Stimulated activated naive CD8-positive, alpha-beta T cell treated with anti-CD3 and anti-CD28 coated beads, Interleukin-15, amount 100 ng/mL, for 72 hours (primary cell): Measurements from ENCODE around the gene B3GNT4.
"Not testable (repeated sequence)": the region's sequence is repeated elsewhere in the genome, so short reads cannot be mapped to it uniquely, and the experiment has no call there.

Experiments
- ATAC-seq: fragments of 150-1000 bp; cut with Tn5 transposase; 2 replicates; pipeline ENCODE4 v1.10.0; 2021; ENCODE audit warnings: mild to moderate bottlenecking, moderate library complexity
- DNase-seq, 2 donors: peaks; one replicate each; pipeline ENCODE4 v3.0.0; 2021 to 2022
- H3K27ac Mint-ChIP-seq, 2 donors: one replicate each; pipeline ENCODE4 v1.8.0; 2022; ENCODE audit warnings: mild to moderate bottlenecking in 2 of 2, mixed read lengths in 2 of 2, moderate library complexity in 2 of 2
- H3K27me3 Mint-ChIP-seq: one replicate; pipeline ENCODE4 v1.8.0; 2022; ENCODE audit warnings: mixed read lengths
- H3K4me1 Mint-ChIP-seq: one replicate; pipeline ENCODE4 v1.8.0; 2022; ENCODE audit warnings: mild to moderate bottlenecking, mixed read lengths
- H3K4me3 Mint-ChIP-seq, 2 donors: one replicate each; pipeline ENCODE4 v1.8.0; 2022; ENCODE audit warnings: mild to moderate bottlenecking in 2 of 2, mixed read lengths in 2 of 2, moderate library complexity in 1 of 2
- H3K9me3 Mint-ChIP-seq, 2 donors: one replicate each; pipeline ENCODE4 v1.8.0; 2022; ENCODE audit warnings: mixed read lengths in 2 of 2

The B3GNT4 gene

GRCh38 chr12:122227341-122227740 lies 23.8 kb downstream of the B3GNT4 start:
- DNase-seq (peak; percentile 52 to 58), ATAC-seq (peak; percentile 19)
- peaks cover 47% of the 10 kb centered on the region for H3K4me1 Mint-ChIP-seq

GRCh38 chr12:122228092-122228491 lies 24.6 kb downstream of the B3GNT4 start:
- H3K4me1 Mint-ChIP-seq = peaks cover 42% of the 10 kb centered on the region
- H3K4me3 Mint-ChIP-seq = peak overlapping the region; percentile 83 to 92
- ATAC-seq = no peak

More at GRCh38 chr12:122227341-122227740, 23.8 kb downstream of the B3GNT4 start:
- peak overlapping the region; percentile 83 to 92 for H3K4me3 Mint-ChIP-seq
- no peaks in the 10 kb centered on the region for H3K27me3 Mint-ChIP-seq
- no peak overlapping the region for H3K27ac Mint-ChIP-seq
- no peaks in the 10 kb centered on the region for H3K9me3 Mint-ChIP-seq

GRCh38 chr12:122230798-122231197 lies 27.3 kb downstream of the B3GNT4 start:
- ATAC-seq (no peak), DNase-seq (no peak)
- no peak overlapping the region for H3K27ac Mint-ChIP-seq
- no peak overlapping the region for H3K4me3 Mint-ChIP-seq
- no peaks in the 10 kb centered on the region for H3K9me3 Mint-ChIP-seq
- no peaks in the 10 kb centered on the region for H3K27me3 Mint-ChIP-seq
- H3K4me1 Mint-ChIP-seq = peaks cover 22% of the 10 kb centered on the region

More at GRCh38 chr12:122228092-122228491, 24.6 kb downstream of the B3GNT4 start:
- Mint-ChIP-seq H3K9me3 (no peaks in the 10 kb centered on the region), H3K27ac (no peak overlapping the region), H3K27me3 (no peaks in the 10 kb centered on the region)
- DNase-seq = no peak

GRCh38 chr12:122232691-122233090 lies 29.2 kb downstream of the B3GNT4 start:
- ATAC-seq (no peak), DNase-seq (no peak)
- Mint-ChIP-seq H3K4me1 (peaks cover 7% of the 10 kb centered on the region), H3K27me3 (no peaks in the 10 kb centered on the region), H3K4me3 (no peak overlapping the region), H3K9me3 (no peaks in the 10 kb centered on the region), H3K27ac (no peak overlapping the region)

- no peaks in the 10 kb centered on the region for H3K27me3 Mint-ChIP-seq
- H3K4me1 Mint-ChIP-seq = no peaks in the 10 kb centered on the region
- H3K9me3 Mint-ChIP-seq = no peaks in the 10 kb centered on the region
- no peak overlapping the region for H3K4me3 Mint-ChIP-seq
- no peak overlapping the region for H3K27ac Mint-ChIP-seq
- DNase-seq = no peak
- ATAC-seq = no peak
Observed at GRCh38 chr12:122235741-122236140, 32.2 kb downstream of the B3GNT4 start.

- no peaks in the 10 kb centered on the region for H3K9me3 Mint-ChIP-seq
- ATAC-seq = no peak
Observed at GRCh38 chr12:122238861-122239260, 35.4 kb downstream of the B3GNT4 start.

GRCh38 chr12:122243965-122244364 lies 40.5 kb downstream of the B3GNT4 start:
- no peaks in the 10 kb centered on the region for H3K27me3 Mint-ChIP-seq
- no peak overlapping the region for H3K27ac Mint-ChIP-seq
- ATAC-seq (no peak), DNase-seq (no peak)
- H3K4me3 Mint-ChIP-seq = peak overlapping the region in 1 of 2 donors; percentile 10
- peaks cover 15% of the 10 kb centered on the region for H3K4me1 Mint-ChIP-seq
- H3K9me3 Mint-ChIP-seq = no peaks in the 10 kb centered on the region

More at GRCh38 chr12:122238861-122239260, 35.4 kb downstream of the B3GNT4 start:
- Mint-ChIP-seq H3K4me3 (no peak overlapping the region), H3K27me3 (no peaks in the 10 kb centered on the region), H3K4me1 (no peaks in the 10 kb centered on the region), H3K27ac (peak overlapping the region in 1 of 2 donors; percentile 60)
- no peak for DNase-seq

- H3K4me1 Mint-ChIP-seq = peaks cover 15% of the 10 kb centered on the region
- DNase-seq (no peak), ATAC-seq (peak; percentile 69)
- H3K4me3 Mint-ChIP-seq = peak overlapping the region; percentile 33 to 37
- H3K27me3 Mint-ChIP-seq = no peaks in the 10 kb centered on the region
- no peaks in the 10 kb centered on the region for H3K9me3 Mint-ChIP-seq
- peak overlapping the region in 1 of 2 donors; percentile 8 for H3K27ac Mint-ChIP-seq
Observed at GRCh38 chr12:122244565-122245371, 41.3 kb downstream of the B3GNT4 start.

- DNase-seq (no peak), ATAC-seq (no peak)
- Mint-ChIP-seq H3K27ac (no peak overlapping the region), H3K27me3 (no peaks in the 10 kb centered on the region), H3K9me3 (no peaks in the 10 kb centered on the region), H3K4me1 (peaks cover 15% of the 10 kb centered on the region), H3K4me3 (no peak overlapping the region)
Observed at GRCh38 chr12:122245553-122245952, 42.0 kb downstream of the B3GNT4 start.

- Mint-ChIP-seq H3K27ac (no peak overlapping the region), H3K27me3 (no peaks in the 10 kb centered on the region), H3K4me1 (peaks cover 7% of the 10 kb centered on the region), H3K9me3 (no peaks in the 10 kb centered on the region), H3K4me3 (no peak overlapping the region)
- ATAC-seq (no peak), DNase-seq (no peak)
Observed at GRCh38 chr12:122250047-122250446, 46.5 kb downstream of the B3GNT4 start.

- no peaks in the 10 kb centered on the region for H3K27me3 Mint-ChIP-seq
- ATAC-seq = no peak
- H3K4me3 Mint-ChIP-seq = no peak overlapping the region
- no peaks in the 10 kb centered on the region for H3K9me3 Mint-ChIP-seq
- DNase-seq = no peak
- H3K4me1 Mint-ChIP-seq = peaks cover 5% of the 10 kb centered on the region
- no peak overlapping the region for H3K27ac Mint-ChIP-seq
Observed at GRCh38 chr12:122250536-122250935, 47.0 kb downstream of the B3GNT4 start.

GRCh38 chr12:122258462-122258861 lies 55.0 kb downstream of the B3GNT4 start:
- ATAC-seq, H3K4me1 Mint-ChIP-seq, H3K27me3 Mint-ChIP-seq, H3K9me3 Mint-ChIP-seq, H3K27ac Mint-ChIP-seq, H3K4me3 Mint-ChIP-seq, DNase-seq: not testable (repeated sequence)
